Lung (tissue), 12 donors: ENCODE results near the gene PRSS33. TPM values are rescaled to one million over a fixed set of nuclear protein-coding genes. Genes with fewer than 3 reads are reported as not detected.

Experiments
- ATAC-seq: fragments of 200-7000 bp; cut with Tn5 transposase; one replicate; pipeline ENCODE4 v1.9.1; 2020; ENCODE audit warnings: moderate number of reproducible peaks; ENCODE audit not compliant: insufficient read depth, low FRiP score
- DNase-seq, 3 donors: peaks; one replicate each; pipeline ENCODE4 v3.0.0-alpha.2; 2013 to 2017
- H3K27ac ChIP-seq, 2 donors: one replicate each; pipeline ENCODE4 v1.5.1; 2013; ENCODE audit warnings: mild to moderate bottlenecking in 2 of 2, moderate library complexity in 2 of 2, control low read depth in 1 of 2, inconsistent platforms in 1 of 2, low read depth in 1 of 2, low read length in 1 of 2
- H3K27me3 ChIP-seq, 3 donors: one replicate each; pipeline ENCODE4 v1.5.1; 2013; ENCODE audit warnings: low read length in 2 of 3; ENCODE audit not compliant: control insufficient read depth in 3 of 3, insufficient read depth in 3 of 3
- H3K36me3 ChIP-seq, 4 donors: one replicate each; pipeline ENCODE4 v1.5.1; 2013; ENCODE audit warnings: low read length in 4 of 4, mild to moderate bottlenecking in 1 of 4, moderate library complexity in 1 of 4; ENCODE audit not compliant: control insufficient read depth in 4 of 4, insufficient read depth in 4 of 4
- H3K4me1 ChIP-seq, 5 donors: one replicate each; pipeline ENCODE4 v1.5.1; 2013; ENCODE audit warnings: low read length in 5 of 5, mild to moderate bottlenecking in 2 of 5, moderate library complexity in 1 of 5; ENCODE audit not compliant: control insufficient read depth in 5 of 5, insufficient read depth in 5 of 5
- H3K4me3 ChIP-seq: one replicate; pipeline ENCODE4 v1.5.1; 2013; ENCODE audit warnings: mild to moderate bottlenecking, control low read depth, moderate library complexity
- H3K9ac ChIP-seq, 2 donors: one replicate each; pipeline ENCODE4 v1.5.1; 2013; ENCODE audit warnings: low read length in 2 of 2, control low read depth in 1 of 2; ENCODE audit not compliant: insufficient read depth in 1 of 2
- H3K9me3 ChIP-seq, 4 donors: one replicate each; pipeline ENCODE4 v1.5.1; 2013; ENCODE audit warnings: low read length in 3 of 4, mild to moderate bottlenecking in 1 of 4, moderate library complexity in 1 of 4; ENCODE audit not compliant: control insufficient read depth in 4 of 4, insufficient read depth in 3 of 4
- CTCF ChIP-seq: IDR thresholded peaks from 2 replicates; pipeline ENCODE4 v1.5.1; 2012; ENCODE audit warnings: mild to moderate bottlenecking; ENCODE audit errors: control extremely low read depth, extremely low read depth
- WGBS, 2 donors: extraction: QIAGEN DNeasy Blood & Tissue Kit; methylation state at CpG; one replicate each; pipeline ENCODE4 v1.1.7; 2013; 5-methylcytosine and 5-hydroxymethylcytosine counted together
- polyA plus RNA-seq, 2 donors: library from polyadenylated mRNA; stranded (reverse); fragments of 200-250 nt; gene quantifications; one replicate each; pipeline ENCODE4 v1.2.1, GENCODE V29; 2013
- total RNA-seq, 2 donors: library from RNA; depleted of rRNA in 1 of 2; stranded (reverse); fragments of >200 nt in 1 of 2; gene quantifications; one replicate each; pipeline ENCODE4 v1.2.1, GENCODE V29; 2014 to 2021
- donor health status: control.
- donor health status: control.
- donor health status: Bipolar disorder and iron deficiency.
- donor health status: healthy.
- donor health status: DM: yes; HTN: yes; CAD: no.

Gene PRSS33
- total and polyA plus RNA-seq, 4 donors, result 0.08 to 0.12 TPM; not detected in 2

- DNase-seq (no peak), ATAC-seq (no peak)
- no peak within 1 kb of the TSS for H3K9ac ChIP-seq
- peaks cover 0 to 13% (median 0%) of the 10 kb centered on the region in 5 donors for H3K4me1 ChIP-seq
- TF ChIP-seq CTCF, result no peak
- no peaks in the 10 kb centered on the region for H3K27me3 ChIP-seq
- no peak within 1 kb of the TSS for H3K27ac ChIP-seq
- 55 to 62% methylated on average over 30 to 32 of the region's 32 CpGs for WGBS, 2 donors
- no peaks in the 10 kb centered on the region for H3K36me3 ChIP-seq
- H3K4me3 ChIP-seq, result no peak within 1 kb of the TSS
- H3K9me3 ChIP-seq, result no peaks in the 10 kb centered on the region
These were observed 42.4 kb upstream of the PRSS33 start, which contains the start of gene ZG16B for GRCh38 chr16:2829501-2830354. TSS of gene ZG16B (plus strand) at chr16:2830303. CDS start at chr16:2830442, 139 bp downstream.

- Histone ChIP-seq H3K9ac (no peak overlapping the region), H3K36me3 (no peaks in the 10 kb centered on the region), H3K4me1 (peaks cover 0 to 13% (median 0%) of the 10 kb centered on the region in 5 donors), H3K4me3 (no peak overlapping the region), H3K27me3 (no peaks in the 10 kb centered on the region), H3K9me3 (no peaks in the 10 kb centered on the region), H3K27ac (no peak overlapping the region)
- DNase-seq, result no peak
- no peak for ATAC-seq
- 90% methylated on average over 17 of the region's 17 CpGs for WGBS, 2 donors
- TF ChIP-seq CTCF, result no peak
These were observed 41.6 kb upstream of the PRSS33 start for GRCh38 chr16:2828876-2829430.

GRCh38 chr16:2828521-2828840 is 41.1 kb upstream of the PRSS33 start:
- ATAC-seq (no peak), DNase-seq (no peak)
- TF ChIP-seq CTCF, result no peak
- Histone ChIP-seq H3K9ac (no peak overlapping the region), H3K9me3 (no peaks in the 10 kb centered on the region), H3K4me3 (no peak overlapping the region), H3K27me3 (no peaks in the 10 kb centered on the region), H3K27ac (no peak overlapping the region), H3K36me3 (no peaks in the 10 kb centered on the region), H3K4me1 (peaks cover 0 to 13% (median 0%) of the 10 kb centered on the region in 5 donors)
- 87 to 96% methylated on average over 8 of the region's 8 CpGs for WGBS, 2 donors
